Esophagus squamous epithelium (tissue), 4 donors: ENCODE results near the gene ETNK1.

ENCODE experiments used
- POLR2A ChIP-seq, 4 donors: fragments of 450-650 bp; IDR thresholded peaks; one replicate each; pipeline ENCODE4 v1.6.1; 2017; ENCODE audit warnings: antibody characterized with exemption in 4 of 4, mild to moderate bottlenecking in 4 of 4, moderate library complexity in 3 of 4
- TF ChIP-seq, protein P1 (sequence below), 6 experiments: fragments of 450-650 bp in 4 of 6; fragments of 200-600 bp in 2 of 6; sonication (generic) in 2 of 6; IDR thresholded peaks; one replicate each; pipeline ENCODE4 v1.5.1; 2016 to 2019; ENCODE audit warnings: antibody characterized with exemption in 6 of 6, mild to moderate bottlenecking in 4 of 6, moderate library complexity in 4 of 6

DNA sequence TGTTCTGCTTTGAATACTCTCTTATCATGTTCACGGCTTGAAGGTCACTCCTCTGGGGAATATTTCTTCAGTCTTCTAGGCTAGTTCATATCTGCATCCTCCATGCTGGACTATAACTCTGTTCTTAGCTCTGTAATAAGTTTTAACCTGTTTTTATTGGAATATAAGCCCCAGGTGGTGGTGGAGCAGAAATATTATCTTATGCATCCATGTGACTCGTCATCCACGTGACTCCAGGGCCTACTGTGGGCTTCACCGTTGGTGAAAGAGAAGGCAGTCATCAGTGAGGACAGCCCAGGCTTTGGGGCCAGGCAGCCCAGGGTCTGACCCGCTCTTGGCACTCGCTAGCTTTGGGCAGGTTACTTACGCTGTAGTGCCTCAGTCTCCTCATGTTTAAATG is 87.1 kb downstream of the ETNK1 start:
- TF ChIP-seq, protein P1, sequence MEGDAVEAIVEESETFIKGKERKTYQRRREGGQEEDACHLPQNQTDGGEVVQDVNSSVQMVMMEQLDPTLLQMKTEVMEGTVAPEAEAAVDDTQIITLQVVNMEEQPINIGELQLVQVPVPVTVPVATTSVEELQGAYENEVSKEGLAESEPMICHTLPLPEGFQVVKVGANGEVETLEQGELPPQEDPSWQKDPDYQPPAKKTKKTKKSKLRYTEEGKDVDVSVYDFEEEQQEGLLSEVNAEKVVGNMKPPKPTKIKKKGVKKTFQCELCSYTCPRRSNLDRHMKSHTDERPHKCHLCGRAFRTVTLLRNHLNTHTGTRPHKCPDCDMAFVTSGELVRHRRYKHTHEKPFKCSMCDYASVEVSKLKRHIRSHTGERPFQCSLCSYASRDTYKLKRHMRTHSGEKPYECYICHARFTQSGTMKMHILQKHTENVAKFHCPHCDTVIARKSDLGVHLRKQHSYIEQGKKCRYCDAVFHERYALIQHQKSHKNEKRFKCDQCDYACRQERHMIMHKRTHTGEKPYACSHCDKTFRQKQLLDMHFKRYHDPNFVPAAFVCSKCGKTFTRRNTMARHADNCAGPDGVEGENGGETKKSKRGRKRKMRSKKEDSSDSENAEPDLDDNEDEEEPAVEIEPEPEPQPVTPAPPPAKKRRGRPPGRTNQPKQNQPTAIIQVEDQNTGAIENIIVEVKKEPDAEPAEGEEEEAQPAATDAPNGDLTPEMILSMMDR (IDR thresholded peaks at IDR 0.05): no peak
- no peak for TF ChIP-seq POLR2A (IDR thresholded peaks at IDR 0.05)
